Measurements from ENCODE around the gene NR0B2. TPM values are rescaled to one million over a fixed set of nuclear protein-coding genes. Genes with fewer than 3 reads are reported as not detected.

The NR0B2 gene
- polyA plus RNA-seq, 2 of the 4 experiments (the other 2 are of a cell fraction) = not detected

DNA sequence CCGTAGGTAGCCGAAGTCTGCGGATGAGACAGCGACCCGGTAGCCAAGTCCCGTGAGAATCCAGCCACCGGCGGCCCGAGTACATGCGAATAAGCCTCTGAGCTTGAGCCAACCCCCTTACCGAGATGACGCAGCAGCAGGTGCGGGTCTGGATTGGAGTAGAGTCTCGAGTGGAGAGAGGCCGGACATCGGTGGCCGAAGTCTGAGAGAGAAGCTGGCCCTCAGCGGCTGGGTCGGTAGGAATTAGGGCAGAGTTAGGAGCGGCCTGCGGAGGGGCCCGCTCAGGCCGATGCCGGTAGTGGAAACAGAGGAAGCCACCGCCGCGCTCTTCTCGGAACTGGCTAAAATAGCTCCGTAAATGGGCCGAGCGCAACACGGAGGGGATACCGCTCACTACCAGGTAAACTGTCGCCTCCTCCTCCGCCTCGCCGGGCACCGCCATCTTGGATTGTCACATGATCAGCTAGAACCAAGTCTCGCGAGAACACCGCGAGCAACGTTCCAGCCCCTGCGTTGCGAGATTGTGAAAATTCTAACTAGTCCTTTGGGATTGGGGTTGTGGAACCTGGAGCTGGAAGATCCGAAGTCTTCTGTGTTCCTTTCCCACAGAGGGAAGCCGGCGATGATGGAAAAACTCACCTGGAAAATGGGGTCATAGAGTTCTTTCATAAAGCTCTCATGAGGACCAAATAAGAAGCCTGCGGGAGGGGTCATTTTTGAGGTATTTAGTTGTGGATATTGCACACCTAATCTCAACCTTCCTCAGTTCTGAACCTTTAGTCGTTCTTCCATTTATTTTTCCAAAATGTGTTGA lies 13.6 kb downstream of the NR0B2 start, which contains the start of gene GPATCH3 (continued):
- TF ChIP-seq POLR2A (IDR thresholded peaks at IDR 0.05; ENCODE audit: low read length) = peak; percentile 81
- peak; percentile 99 for TF ChIP-seq KDM5A (IDR thresholded peaks at IDR 0.05)
- peak; percentile 73; the same call in 1 of the 2 replicates for TF ChIP-seq GATA3 (IDR thresholded peaks at IDR 0.05; ENCODE audit: borderline replicate concordance)
- peak; percentile 37 to 64; a peak in 2 of 5 replicates for TF ChIP-seq JUN (IDR thresholded peaks at IDR 0.05)

DNA sequence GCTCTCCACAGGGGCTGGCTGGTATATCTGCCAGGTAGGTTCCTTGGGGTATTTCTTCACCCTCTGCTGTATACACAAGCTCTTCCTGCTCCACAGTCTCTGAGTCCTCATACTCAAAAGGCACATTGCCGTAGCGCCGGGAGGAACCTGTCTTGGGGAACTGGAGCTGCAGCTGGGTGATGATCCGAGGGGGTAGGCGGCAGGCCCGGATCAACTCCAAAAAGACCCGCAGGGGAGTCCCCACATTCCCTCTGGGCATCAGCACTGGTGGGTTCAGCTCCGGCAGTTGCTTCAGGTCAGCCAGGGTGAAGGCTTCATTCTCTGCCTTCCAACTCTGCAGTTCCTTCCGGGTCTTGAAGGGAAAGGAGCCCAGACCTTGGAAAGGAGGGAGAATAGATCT lies 16.4 kb downstream of the NR0B2 start:
- no peak overlapping the region for H3K4me3 ChIP-seq
- ChIA-PET POLR2A (no interaction called here), CTCF (interaction anchor here (2.2 to 4.4 kb wide), 2 partner anchors 10 to 19 kb away, joined by 9 to 19 read pairs; no protein-coding TSS in a partner anchor)
- no peaks in the 10 kb centered on the region for H3K9me3 ChIP-seq
- DNase-seq (ENCODE audit: low read depth in 1 of 2, low spot score in 1 of 2) (no peak), FAIRE-seq (no peak), ATAC-seq (no peak)
- 92% methylated on average over 8 of the region's 9 CpGs for WGBS (ENCODE audit: missing lambda C conversion rate)
- TF ChIP-seq HOXA7 (CRISPR knock-in tag; IDR thresholded peaks at IDR 0.05) = no peak
- TF ChIP-seq RCOR1 (IDR thresholded peaks at IDR 0.05; ENCODE audit: low read depth, low read length) = no peak
- no peak for TF ChIP-seq EHMT2 (IDR thresholded peaks at IDR 0.05; ENCODE audit: low read depth)
- no peak for TF ChIP-seq BHLHE40 (IDR thresholded peaks at IDR 0.05; ENCODE audit: low read depth, low read length)
- TF ChIP-seq MAZ (IDR thresholded peaks at IDR 0.05; ENCODE audit: borderline replicate concordance, low read depth, low read length) = no peak
- no peak overlapping the region for H3K27ac ChIP-seq
- H3K4me2 ChIP-seq = no peak overlapping the region
- peaks cover 5% of the 10 kb centered on the region; the same call in 1 of the 3 replicates for H3K4me1 ChIP-seq

DNA sequence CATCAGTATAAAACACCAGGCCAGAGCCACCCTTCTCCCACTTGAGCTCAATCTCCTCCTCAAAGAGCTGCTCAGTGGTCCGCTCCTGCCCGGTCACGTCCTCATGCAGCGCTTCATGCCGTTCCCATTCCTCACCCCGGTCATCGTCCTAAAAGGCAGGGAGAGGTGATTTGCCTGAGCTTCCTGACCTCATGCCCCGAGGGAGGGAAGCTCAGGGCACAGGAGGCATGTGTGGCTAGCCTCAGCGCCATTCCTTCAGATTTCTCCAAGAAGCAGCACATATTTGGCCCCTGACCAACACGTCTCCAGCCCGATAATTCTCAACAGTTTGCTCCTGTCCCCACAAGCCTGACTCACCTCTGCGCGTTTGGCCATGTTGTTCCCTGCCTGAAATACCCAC lies 19.5 kb downstream of the NR0B2 start:
- Histone ChIP-seq H3K4me1 (peaks cover 8% of the 10 kb centered on the region; the same call in 1 of the 3 replicates), H3K4me2 (no peak overlapping the region), H3K27ac (no peak overlapping the region), H3K9me3 (no peaks in the 10 kb centered on the region), H3K4me3 (no peak overlapping the region)
- TF ChIP-seq ESRRA (IDR thresholded peaks at IDR 0.05; ENCODE audit: borderline replicate concordance, low read length) (no peak), EP300 (IDR thresholded peaks at IDR 0.05) (no peak), RARB (CRISPR knock-in tag; IDR thresholded peaks at IDR 0.05) (no peak), BHLHE40 (IDR thresholded peaks at IDR 0.05; ENCODE audit: low read depth, low read length) (no peak), KDM5A (IDR thresholded peaks at IDR 0.05) (no peak), HEYL (CRISPR knock-in tag; IDR thresholded peaks at IDR 0.05) (no peak), JUN (IDR thresholded peaks at IDR 0.05) (no peak), HOXA7 (CRISPR knock-in tag; IDR thresholded peaks at IDR 0.05) (no peak)
- TF ChIP-seq, protein P1, sequence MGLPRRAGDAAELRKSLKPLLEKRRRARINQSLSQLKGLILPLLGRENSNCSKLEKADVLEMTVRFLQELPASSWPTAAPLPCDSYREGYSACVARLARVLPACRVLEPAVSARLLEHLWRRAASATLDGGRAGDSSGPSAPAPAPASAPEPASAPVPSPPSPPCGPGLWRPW (IDR thresholded peaks at IDR 0.05) = no peak
- TF ChIP-seq, protein P2, sequence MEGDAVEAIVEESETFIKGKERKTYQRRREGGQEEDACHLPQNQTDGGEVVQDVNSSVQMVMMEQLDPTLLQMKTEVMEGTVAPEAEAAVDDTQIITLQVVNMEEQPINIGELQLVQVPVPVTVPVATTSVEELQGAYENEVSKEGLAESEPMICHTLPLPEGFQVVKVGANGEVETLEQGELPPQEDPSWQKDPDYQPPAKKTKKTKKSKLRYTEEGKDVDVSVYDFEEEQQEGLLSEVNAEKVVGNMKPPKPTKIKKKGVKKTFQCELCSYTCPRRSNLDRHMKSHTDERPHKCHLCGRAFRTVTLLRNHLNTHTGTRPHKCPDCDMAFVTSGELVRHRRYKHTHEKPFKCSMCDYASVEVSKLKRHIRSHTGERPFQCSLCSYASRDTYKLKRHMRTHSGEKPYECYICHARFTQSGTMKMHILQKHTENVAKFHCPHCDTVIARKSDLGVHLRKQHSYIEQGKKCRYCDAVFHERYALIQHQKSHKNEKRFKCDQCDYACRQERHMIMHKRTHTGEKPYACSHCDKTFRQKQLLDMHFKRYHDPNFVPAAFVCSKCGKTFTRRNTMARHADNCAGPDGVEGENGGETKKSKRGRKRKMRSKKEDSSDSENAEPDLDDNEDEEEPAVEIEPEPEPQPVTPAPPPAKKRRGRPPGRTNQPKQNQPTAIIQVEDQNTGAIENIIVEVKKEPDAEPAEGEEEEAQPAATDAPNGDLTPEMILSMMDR (IDR thresholded peaks at IDR 0.05) = no peak
- TF ChIP-seq, protein P3, sequence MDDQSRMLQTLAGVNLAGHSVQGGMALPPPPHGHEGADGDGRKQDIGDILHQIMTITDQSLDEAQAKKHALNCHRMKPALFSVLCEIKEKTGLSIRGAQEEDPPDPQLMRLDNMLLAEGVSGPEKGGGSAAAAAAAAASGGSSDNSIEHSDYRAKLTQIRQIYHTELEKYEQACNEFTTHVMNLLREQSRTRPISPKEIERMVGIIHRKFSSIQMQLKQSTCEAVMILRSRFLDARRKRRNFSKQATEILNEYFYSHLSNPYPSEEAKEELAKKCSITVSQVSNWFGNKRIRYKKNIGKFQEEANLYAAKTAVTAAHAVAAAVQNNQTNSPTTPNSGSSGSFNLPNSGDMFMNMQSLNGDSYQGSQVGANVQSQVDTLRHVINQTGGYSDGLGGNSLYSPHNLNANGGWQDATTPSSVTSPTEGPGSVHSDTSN (IDR thresholded peaks at IDR 0.05) = no peak
- ChIA-PET POLR2A (no interaction called here), CTCF (interaction anchor here (0.8 to 3.1 kb wide), 3 partner anchors 9 to 84 kb away, joined by 3 to 11 read pairs (median 3); no protein-coding TSS in a partner anchor)
- ATAC-seq (no peak), FAIRE-seq (no peak), DNase-seq (ENCODE audit: low read depth in 1 of 2, low spot score in 1 of 2) (no peak)
- 95% methylated on average over 13 of the region's 13 CpGs for WGBS (ENCODE audit: missing lambda C conversion rate)

DNA sequence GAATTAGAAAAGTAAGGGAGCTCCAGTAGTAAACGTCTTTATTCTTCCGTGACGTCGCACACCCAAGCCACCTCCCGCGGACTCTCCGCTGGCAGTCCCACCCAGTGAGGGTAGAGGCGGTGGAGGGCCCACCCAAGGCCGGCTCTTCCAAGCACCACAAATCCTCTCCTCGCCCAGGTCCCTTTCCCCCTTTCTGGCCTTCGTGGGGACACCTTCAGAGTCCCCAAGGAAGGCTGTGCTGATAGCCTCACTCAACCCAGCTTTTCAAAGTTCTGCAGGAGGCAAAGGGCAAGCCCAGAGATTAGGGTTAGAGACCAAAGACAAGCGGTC lies 23.3 kb downstream of the NR0B2 start:
- 10% methylated on average over 10 of the region's 12 CpGs for WGBS (ENCODE audit: missing lambda C conversion rate)
- H3K4me3 ChIP-seq = peak overlapping the region; percentile 88
- no peak for TF ChIP-seq HEYL (CRISPR knock-in tag; IDR thresholded peaks at IDR 0.05)
- DNase-seq (ENCODE audit: low read depth in 1 of 2, low spot score in 1 of 2) = no peak
- no peak for FAIRE-seq
- POLR2A ChIA-PET = interaction anchor here (0.6 to 2.0 kb wide), 7 partner anchors 10 to 389 kb away, joined by 3 to 14 read pairs (median 5); partner anchors contain the start of gene GPATCH3
- H3K4me2 ChIP-seq = peak overlapping the region; percentile 87
- peaks cover 9% of the 10 kb centered on the region; the same call in 2 of the 3 replicates for H3K4me1 ChIP-seq
- ATAC-seq = peak; percentile 57 to 59; a peak in 5 of 6 replicates
- H3K9me3 ChIP-seq = no peaks in the 10 kb centered on the region
- CTCF ChIA-PET = interaction anchor here (0.6 to 2.9 kb wide), 4 partner anchors 11 to 186 kb away, joined by 3 to 11 read pairs (median 4); no protein-coding TSS in a partner anchor
- peak overlapping the region; percentile 88 to 90 for H3K27ac ChIP-seq

All from A549 (cell line).